Muscle layer of colon (tissue), 2 donors: ENCODE results near the gene IGFL3.
A peak's percentile ranks its signal among the peaks of the same experiment; 100 is the strongest.
"Not testable (repeated sequence)": the region's sequence is repeated elsewhere in the genome, so short reads cannot be mapped to it uniquely, and the experiment has no call there.

ENCODE experiments used
- H3K27ac ChIP-seq: one replicate; pipeline ENCODE4 v1.7.0; 2013; ENCODE audit warnings: low read depth, mild to moderate bottlenecking, low read length, moderate library complexity
- H3K27me3 ChIP-seq, 2 donors: one replicate each; pipeline ENCODE4 v1.7.0; 2013; ENCODE audit warnings: low read length in 2 of 2, mild to moderate bottlenecking in 2 of 2; ENCODE audit not compliant: insufficient read depth in 2 of 2, control insufficient read depth in 1 of 2
- H3K36me3 ChIP-seq: one replicate; pipeline ENCODE4 v1.7.0; 2013; ENCODE audit warnings: mild to moderate bottlenecking, low read length; ENCODE audit not compliant: insufficient read depth
- H3K4me1 ChIP-seq: one replicate; pipeline ENCODE4 v1.7.0; 2013; ENCODE audit warnings: mild to moderate bottlenecking, low read length; ENCODE audit not compliant: insufficient read depth
- H3K4me3 ChIP-seq, 2 donors: one replicate each; pipeline ENCODE4 v1.7.0; 2013; ENCODE audit warnings: low read length in 2 of 2, low read depth in 1 of 2, mild to moderate bottlenecking in 1 of 2, moderate library complexity in 1 of 2
- H3K9ac ChIP-seq: one replicate; pipeline ENCODE4 v1.7.0; 2013; ENCODE audit warnings: low read length
- H3K9me3 ChIP-seq: one replicate; pipeline ENCODE4 v1.7.0; 2013; ENCODE audit warnings: mild to moderate bottlenecking, low read length
- donor health status: abdominal sarcoma.
- donor health status: Adenocarcinoma of cecum.

The IGFL3 gene

GRCh38 chr19:46088101-46088500 is 36.4 kb downstream of the IGFL3 start:
- H3K4me3 ChIP-seq, result no peak overlapping the region
- H3K9ac ChIP-seq, result no peak overlapping the region
- no peaks in the 10 kb centered on the region for H3K4me1 ChIP-seq
- no peak overlapping the region for H3K27ac ChIP-seq
- no peaks in the 10 kb centered on the region for H3K27me3 ChIP-seq
- H3K36me3 ChIP-seq, result no peaks in the 10 kb centered on the region
- H3K9me3 ChIP-seq, result no peaks in the 10 kb centered on the region

- H3K4me3 ChIP-seq, result no peak overlapping the region
- no peaks in the 10 kb centered on the region for H3K9me3 ChIP-seq
- H3K4me1 ChIP-seq, result peaks cover 10% of the 10 kb centered on the region
- H3K27me3 ChIP-seq, result no peaks in the 10 kb centered on the region
- H3K36me3 ChIP-seq, result no peaks in the 10 kb centered on the region
- no peak overlapping the region for H3K27ac ChIP-seq
- H3K9ac ChIP-seq, result no peak overlapping the region
Observed at GRCh38 chr19:46085888-46086287, 38.6 kb downstream of the IGFL3 start.

- H3K27me3 ChIP-seq, result peaks cover under 1% of the 10 kb centered on the region in 2 donors
- H3K4me1 ChIP-seq, result peaks cover 18% of the 10 kb centered on the region
- H3K27ac ChIP-seq, result no peak overlapping the region
- no peak overlapping the region for H3K9ac ChIP-seq
- H3K9me3 ChIP-seq, result no peaks in the 10 kb centered on the region
- no peak overlapping the region for H3K4me3 ChIP-seq
- no peaks in the 10 kb centered on the region for H3K36me3 ChIP-seq
Observed at GRCh38 chr19:46082728-46083050, 41.8 kb downstream of the IGFL3 start.

GRCh38 chr19:46081928-46082727 is 42.4 kb downstream of the IGFL3 start:
- Histone ChIP-seq H3K9ac (no peak overlapping the region), H3K4me1 (peaks cover 21% of the 10 kb centered on the region), H3K27me3 (peaks cover 6% of the 10 kb centered on the region in 2 donors), H3K4me3 (no peak overlapping the region), H3K27ac (no peak overlapping the region), H3K9me3 (no peaks in the 10 kb centered on the region), H3K36me3 (no peaks in the 10 kb centered on the region)

- Histone ChIP-seq H3K36me3 (no peaks in the 10 kb centered on the region), H3K27me3 (peaks cover 12 to 19% of the 10 kb centered on the region in 2 donors), H3K4me1 (peaks cover 26% of the 10 kb centered on the region), H3K9ac (no peak overlapping the region), H3K4me3 (peak overlapping the region in 1 of 2 donors; percentile 4), H3K27ac (no peak overlapping the region), H3K9me3 (no peaks in the 10 kb centered on the region)
Observed at GRCh38 chr19:46080561-46080960, 43.9 kb downstream of the IGFL3 start.

- Histone ChIP-seq H3K9me3 (no peaks in the 10 kb centered on the region), H3K27me3 (peaks cover 12 to 19% of the 10 kb centered on the region in 2 donors), H3K9ac (no peak overlapping the region), H3K4me3 (peak overlapping the region in 1 of 2 donors; percentile 22), H3K27ac (no peak overlapping the region), H3K36me3 (no peaks in the 10 kb centered on the region), H3K4me1 (peaks cover 26% of the 10 kb centered on the region)
Observed at GRCh38 chr19:46079576-46079975, 44.9 kb downstream of the IGFL3 start.

- Histone ChIP-seq H3K27me3 (peaks cover 12 to 19% of the 10 kb centered on the region in 2 donors), H3K4me3 (peak overlapping the region in 1 of 2 donors; percentile 22), H3K9ac (peak overlapping the region; percentile 5), H3K4me1 (peaks cover 26% of the 10 kb centered on the region)
- not testable (repeated sequence) for H3K9me3 ChIP-seq, H3K36me3 ChIP-seq, H3K27ac ChIP-seq
Observed at GRCh38 chr19:46078573-46079332, 45.7 kb downstream of the IGFL3 start.

GRCh38 chr19:46077815-46078167 is 46.7 kb downstream of the IGFL3 start:
- H3K27ac ChIP-seq, result no peak overlapping the region
- peaks cover 25% of the 10 kb centered on the region for H3K4me1 ChIP-seq
- H3K9ac ChIP-seq, result peak overlapping the region; percentile 5
- peak overlapping the region in 1 of 2 donors; percentile 52 for H3K4me3 ChIP-seq
- peaks cover 12 to 19% of the 10 kb centered on the region in 2 donors for H3K27me3 ChIP-seq
- H3K36me3 ChIP-seq, result no peaks in the 10 kb centered on the region
- no peaks in the 10 kb centered on the region for H3K9me3 ChIP-seq

- H3K9me3 ChIP-seq, result no peaks in the 10 kb centered on the region
- H3K27ac ChIP-seq, result no peak overlapping the region
- H3K27me3 ChIP-seq, result peaks cover 12 to 19% of the 10 kb centered on the region in 2 donors
- H3K36me3 ChIP-seq, result no peaks in the 10 kb centered on the region
- H3K4me1 ChIP-seq, result peaks cover 20% of the 10 kb centered on the region
- H3K4me3 ChIP-seq, result peak overlapping the region; percentile 39 to 52
- no peak overlapping the region for H3K9ac ChIP-seq
Observed at GRCh38 chr19:46076951-46077814, 47.3 kb downstream of the IGFL3 start.

GRCh38 chr19:46076031-46076880 is 48.2 kb downstream of the IGFL3 start:
- Histone ChIP-seq H3K36me3 (no peaks in the 10 kb centered on the region), H3K4me3 (no peak overlapping the region), H3K9me3 (no peaks in the 10 kb centered on the region), H3K9ac (no peak overlapping the region), H3K4me1 (peaks cover 16% of the 10 kb centered on the region), H3K27ac (no peak overlapping the region), H3K27me3 (peaks cover 12 to 19% of the 10 kb centered on the region in 2 donors)
